HG03520 (cell line): Measurements from ENCODE around the gene HAL.

Experiments used
- ATAC-seq: cut with Tn5 transposase; IDR thresholded peaks from one replicate; pipeline ENCODE4 v1.9.1; 2021; ENCODE audit warnings: mild to moderate bottlenecking, moderate library complexity; ENCODE audit not compliant: unreplicated experiment

Gene HAL, protein sequence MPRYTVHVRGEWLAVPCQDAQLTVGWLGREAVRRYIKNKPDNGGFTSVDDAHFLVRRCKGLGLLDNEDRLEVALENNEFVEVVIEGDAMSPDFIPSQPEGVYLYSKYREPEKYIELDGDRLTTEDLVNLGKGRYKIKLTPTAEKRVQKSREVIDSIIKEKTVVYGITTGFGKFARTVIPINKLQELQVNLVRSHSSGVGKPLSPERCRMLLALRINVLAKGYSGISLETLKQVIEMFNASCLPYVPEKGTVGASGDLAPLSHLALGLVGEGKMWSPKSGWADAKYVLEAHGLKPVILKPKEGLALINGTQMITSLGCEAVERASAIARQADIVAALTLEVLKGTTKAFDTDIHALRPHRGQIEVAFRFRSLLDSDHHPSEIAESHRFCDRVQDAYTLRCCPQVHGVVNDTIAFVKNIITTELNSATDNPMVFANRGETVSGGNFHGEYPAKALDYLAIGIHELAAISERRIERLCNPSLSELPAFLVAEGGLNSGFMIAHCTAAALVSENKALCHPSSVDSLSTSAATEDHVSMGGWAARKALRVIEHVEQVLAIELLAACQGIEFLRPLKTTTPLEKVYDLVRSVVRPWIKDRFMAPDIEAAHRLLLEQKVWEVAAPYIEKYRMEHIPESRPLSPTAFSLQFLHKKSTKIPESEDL

DNA sequence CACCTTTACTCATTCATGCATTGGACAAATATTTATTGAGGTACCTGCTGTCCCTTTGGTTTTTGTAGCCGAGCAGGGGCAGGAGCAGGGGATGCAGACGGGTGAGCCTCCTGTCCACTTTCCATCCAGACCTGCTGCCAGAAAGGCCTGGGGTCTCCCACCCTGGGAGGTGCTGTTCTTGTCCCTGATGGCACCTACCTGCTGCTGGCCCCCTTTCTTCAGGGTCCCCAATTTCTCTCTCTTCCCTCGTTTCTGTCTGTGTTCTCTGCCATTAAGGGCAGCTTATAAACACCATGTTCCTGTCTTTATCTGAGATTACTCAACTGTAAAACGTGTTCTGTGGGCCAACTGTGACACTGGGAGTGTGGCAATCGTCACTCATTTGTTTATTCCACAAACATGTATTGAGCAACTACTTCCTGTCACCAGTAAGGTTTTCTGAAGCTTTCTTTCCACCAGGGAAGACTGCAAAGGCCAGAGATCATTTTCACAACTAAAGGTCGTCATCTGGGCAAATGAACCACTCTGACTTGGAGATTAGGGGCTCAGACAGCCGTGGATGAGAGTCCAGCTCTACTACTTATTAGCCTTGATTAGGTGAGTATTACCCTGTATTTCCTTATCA lies at the start of gene HAL:
Gene HAL, minus strand, starts transcription at position 311 of the 625 bp plus-strand sequence. CDS start 434 bp downstream, outside the sequence.
- no peak for ATAC-seq

DNA sequence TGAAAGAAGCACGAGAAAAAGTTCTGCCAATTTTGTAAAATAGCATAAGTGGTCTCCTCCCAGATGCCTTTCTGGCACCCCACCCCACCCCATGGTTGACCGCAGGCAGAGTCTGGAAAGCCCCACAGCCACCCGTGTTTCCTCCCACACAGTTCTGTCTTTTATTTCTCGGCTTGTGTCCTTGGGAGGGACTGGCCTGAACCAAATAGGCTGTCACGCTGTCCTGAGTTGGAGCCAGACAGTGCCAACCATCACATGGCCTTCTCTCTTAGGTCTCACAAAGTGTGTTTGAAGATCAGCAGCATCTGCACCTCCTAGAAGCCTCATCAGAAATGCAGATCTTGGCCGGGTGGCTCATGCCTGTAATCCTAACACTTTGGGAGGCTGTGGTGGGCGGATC lies 49.4 kb upstream of the HAL start:
- ATAC-seq, result no peak

- ATAC-seq, result no peak
Measured at GRCh38 chr12:96044943-96045290, 48.8 kb upstream of the HAL start.

DNA sequence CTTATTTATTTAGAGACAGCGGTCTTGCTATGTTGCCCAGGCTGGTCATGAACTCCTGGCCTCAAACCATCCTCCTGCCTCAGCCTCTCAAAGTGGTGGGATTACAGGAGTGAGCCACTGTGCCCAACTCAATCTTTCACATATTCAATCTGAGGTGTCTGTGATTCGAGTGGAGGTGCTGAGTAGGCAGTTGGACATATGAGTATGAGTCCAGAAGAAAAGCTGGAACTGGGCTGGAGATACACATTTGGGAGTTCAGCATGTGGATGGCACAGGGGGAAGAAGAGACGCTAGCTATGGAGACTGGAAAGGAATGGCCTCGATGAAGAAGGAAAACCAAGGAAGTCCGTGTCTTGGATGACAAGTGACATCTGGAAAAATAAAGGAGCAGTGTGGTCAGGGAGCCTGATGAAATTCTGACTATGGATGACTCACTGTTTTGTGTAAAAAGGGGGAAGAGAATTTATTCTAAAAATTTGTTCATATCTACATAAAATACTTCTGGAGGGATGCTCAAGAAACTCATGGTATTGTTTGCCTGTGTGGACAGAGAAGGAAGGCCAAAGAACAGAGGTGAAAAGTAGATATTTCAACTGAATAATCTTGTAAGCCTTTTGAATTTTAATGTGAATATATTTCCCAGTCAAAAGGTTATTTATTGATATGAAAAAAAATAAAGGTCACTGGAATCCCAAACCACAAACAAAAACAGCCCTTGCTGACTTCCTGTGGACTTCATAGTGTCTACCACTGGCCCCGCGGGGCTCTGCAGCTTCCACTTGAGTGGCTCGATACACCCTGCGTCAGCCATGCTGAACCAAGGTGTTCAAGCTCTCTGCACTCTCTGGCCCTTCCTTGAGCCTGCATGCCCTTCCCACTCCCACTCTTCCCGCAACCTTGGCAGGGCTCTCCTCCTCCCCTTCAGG lies 48.1 kb upstream of the HAL start:
- ATAC-seq, result no peak

- ATAC-seq, result no peak
Measured at GRCh38 chr12:96041181-96041580, 45.0 kb upstream of the HAL start.

- ATAC-seq, result no peak
Measured at GRCh38 chr12:96040305-96041133, 44.4 kb upstream of the HAL start.

GRCh38 chr12:96039516-96039915 lies 43.4 kb upstream of the HAL start:
- no peak for ATAC-seq

- ATAC-seq, result no peak
Measured at GRCh38 chr12:96036765-96037455, 40.8 kb upstream of the HAL start.

- ATAC-seq, result peak; percentile 87
Measured at GRCh38 chr12:96035283-96036236, 39.4 kb upstream of the HAL start, which contains the start of gene LTA4H. LTA4H (minus strand) TSS chr12:96035587; CDS start chr12:96035519, 68 bp downstream.

- ATAC-seq, result no peak
Measured at GRCh38 chr12:96034621-96035282, 38.6 kb upstream of the HAL start.

DNA sequence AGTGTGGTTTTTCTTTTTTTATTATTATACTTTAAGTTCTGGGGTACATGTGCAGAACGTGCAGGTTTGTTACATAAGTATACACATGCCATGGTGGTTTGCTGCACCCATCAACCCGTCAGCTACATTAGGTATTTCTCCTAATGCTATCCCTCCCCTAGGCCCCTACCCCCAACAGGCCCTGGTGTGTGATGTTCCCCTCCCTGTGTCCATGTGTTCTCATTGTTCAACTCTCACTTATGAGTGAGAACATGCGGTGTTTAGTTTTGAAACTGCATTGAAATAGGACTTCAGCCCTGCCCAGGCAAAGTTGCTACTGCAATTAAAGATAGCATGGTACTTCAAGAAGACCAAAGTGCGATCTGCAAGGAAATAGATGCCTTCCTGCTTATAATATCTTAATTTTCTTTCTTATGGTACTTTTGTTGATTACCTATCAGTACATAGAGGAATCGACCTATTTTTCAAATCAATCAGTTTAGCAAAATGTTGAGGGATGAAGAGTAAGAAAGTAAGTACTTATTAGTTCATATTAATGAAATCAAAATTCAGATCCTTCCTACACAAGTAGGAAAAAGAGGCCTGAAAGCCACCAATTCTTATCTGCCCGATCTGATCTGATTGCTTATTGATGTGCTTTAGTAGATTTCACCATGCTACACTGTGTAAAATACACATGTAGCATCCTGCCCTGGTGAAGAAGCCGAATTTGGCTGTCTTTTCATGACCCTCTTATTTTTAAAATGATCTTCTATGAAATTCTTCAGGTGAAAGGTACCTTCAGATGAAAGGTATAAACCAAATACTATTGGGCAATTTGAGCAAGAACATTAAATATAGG lies 37.6 kb upstream of the HAL start:
- ATAC-seq, result no peak

GRCh38 chr12:96029826-96030225 lies 33.7 kb upstream of the HAL start:
- no peak for ATAC-seq

- no peak for ATAC-seq
Measured at GRCh38 chr12:96028538-96028937, 32.4 kb upstream of the HAL start.

DNA sequence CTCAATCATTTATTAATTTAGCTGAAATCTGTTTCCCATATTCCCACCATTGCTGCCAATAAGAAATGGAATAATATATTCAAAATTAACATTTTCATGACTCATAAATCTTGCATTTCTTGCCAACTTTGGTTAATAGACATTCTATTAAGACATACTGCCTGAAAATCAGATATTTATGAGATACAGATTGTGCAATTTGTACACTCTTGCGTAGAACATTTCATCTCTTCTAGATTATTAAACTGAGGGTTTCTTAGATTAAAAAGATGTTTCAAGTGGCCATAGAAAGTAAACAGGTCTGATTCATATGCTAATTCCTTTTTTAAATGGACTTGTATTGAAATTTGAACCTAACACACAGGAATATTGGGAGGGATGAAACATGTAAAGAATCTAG lies 30.2 kb upstream of the HAL start:
- ATAC-seq, result no peak

GRCh38 chr12:96025518-96025917 lies 29.4 kb upstream of the HAL start:
- ATAC-seq, result no peak

DNA sequence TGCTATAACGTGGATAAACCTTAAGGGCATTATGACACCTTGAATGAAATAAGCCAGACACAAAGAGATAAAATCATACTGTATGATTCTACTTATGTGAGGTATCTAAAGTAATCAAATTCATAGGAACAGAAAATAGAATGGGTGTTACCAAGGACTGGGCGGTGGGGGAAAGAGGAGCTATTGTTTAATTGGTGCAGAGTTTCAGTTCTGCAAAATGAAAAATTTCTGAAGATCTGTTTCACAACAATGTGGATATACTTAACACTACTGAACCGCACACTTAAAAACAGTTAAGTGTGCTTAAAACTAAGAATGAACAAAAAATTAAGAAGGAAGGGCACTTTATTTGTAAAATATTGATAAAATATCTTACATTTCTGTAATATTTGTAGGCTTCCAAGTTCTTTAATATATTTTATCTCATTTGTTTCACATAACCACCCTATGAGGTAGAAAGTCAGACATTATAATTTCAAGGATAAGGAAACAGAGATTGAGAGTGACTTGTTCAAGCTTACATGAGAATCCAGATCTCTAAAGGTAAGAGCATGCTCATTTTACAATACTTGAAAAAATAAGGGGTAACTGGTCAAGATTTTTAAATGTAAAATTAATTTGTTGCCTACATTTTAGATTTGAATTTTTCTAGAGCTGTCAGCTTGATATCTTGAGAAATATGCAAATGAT lies 24.3 kb upstream of the HAL start:
- peak; percentile 90 for ATAC-seq
